DMS114 treated with DMSO at 0.1 percent for 48 hours (cell line): ENCODE results near the gene RUNX2.

Experiments
- DNase-seq: peaks from one replicate; lab custom pipeline; 2025; ENCODE audit not compliant: unreplicated experiment; lab: John Stamatoyannopoulos, UW

RUNX2 gene

GRCh38 chr6:45479834-45480751 lies 152.0 kb downstream of the RUNX2 start:
- DNase-seq = no peak

GRCh38 chr6:45480752-45481415 lies 152.8 kb downstream of the RUNX2 start:
- no peak for DNase-seq

DNA sequence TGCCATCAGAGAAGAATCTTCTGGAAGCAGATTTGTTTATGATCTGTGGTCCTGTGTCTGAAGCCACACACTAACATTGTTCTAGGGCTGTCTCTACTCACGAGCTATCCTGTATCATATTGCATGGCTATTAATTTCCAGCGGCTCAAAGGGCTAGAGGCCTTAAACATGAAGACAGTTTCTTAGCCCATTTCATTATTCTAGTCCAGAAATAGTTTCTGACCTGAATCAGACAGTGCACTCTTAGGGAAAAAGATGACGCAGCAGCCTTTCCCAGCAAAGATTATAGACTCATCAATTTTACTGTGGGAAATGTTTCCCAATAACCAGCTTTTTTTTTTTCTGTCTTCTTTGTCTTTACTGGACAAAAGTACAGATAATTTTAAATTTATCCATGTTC lies 154.9 kb downstream of the RUNX2 start:
- DNase-seq = no peak

GRCh38 chr6:45483501-45483900 lies 155.4 kb downstream of the RUNX2 start:
- no peak for DNase-seq

DNA sequence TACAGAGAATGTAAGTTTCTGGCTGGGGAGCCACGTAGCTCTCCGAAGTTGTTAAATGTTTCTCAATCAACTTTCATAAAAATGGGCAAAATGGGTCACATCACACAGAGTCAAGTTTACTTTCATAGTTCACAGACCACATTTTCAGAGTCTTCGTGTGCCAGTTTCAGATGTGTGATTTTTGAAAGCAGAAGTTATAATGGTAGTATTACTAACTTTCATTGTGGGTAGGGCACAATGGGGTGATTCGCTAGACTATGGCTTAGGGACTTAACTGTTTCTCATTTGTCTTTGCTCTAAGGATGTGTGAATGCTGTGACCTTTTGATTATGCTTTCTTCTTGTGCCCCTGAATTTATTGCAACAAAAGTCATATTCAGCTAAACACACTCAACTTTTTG lies 158.6 kb downstream of the RUNX2 start:
- no peak for DNase-seq

DNA sequence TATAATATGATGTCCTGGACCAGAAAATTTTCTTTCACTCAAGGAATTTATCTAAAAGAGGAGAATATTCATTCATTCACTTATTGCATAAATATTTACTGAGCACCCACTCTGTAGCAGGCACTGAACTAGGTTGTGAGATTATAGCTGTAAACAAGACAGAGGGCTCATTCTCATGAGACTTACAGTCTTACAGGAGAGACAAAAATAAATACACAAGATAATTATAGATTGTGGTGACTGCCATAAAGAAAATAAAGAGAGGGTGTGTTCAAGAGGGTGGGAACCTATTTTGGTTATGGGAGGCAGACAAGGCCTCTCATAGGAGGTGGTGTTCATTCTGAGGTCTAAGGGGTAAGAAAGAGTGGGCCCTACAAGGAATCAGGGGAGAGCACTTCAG lies 159.5 kb downstream of the RUNX2 start:
- DNase-seq = no peak

DNA sequence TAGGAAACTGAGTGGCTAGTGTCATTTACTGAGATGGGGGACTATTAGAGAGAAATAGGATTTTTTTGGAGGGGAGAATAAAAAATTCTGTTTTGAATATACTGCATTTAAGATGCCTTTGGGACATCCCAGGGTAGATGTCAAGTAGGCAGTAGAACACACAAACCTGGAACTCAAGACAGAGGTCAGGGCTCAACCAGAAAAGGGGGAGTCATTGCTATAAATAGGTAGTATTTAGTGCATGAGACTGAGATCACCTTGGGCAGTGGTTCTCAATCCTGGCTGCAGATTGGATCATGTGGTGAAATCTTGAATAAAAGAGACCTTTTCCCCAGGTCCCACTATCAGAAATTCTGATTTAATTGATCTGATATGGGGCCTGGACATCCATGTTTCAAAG lies 160.1 kb downstream of the RUNX2 start:
- DNase-seq = no peak

DNA sequence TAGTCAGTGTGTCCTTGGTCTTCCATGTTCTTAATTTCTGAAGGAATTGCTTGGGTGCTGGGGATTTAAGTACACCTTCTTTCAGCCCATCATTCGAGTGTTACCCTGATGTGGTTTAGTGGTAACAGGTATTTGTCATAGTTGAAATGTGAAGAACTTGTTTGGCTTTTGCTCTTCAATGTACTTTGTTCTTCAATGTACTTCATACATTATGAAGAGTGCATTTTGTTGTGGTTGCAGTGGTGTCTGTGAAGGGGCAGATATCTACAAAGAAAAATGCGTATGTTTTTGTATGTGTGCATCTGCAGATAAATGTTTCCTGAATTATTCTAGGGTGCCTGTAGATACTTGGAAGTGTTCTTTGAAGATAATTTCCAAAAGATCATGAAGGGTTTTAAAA lies 160.8 kb downstream of the RUNX2 start:
- no peak for DNase-seq

DNA sequence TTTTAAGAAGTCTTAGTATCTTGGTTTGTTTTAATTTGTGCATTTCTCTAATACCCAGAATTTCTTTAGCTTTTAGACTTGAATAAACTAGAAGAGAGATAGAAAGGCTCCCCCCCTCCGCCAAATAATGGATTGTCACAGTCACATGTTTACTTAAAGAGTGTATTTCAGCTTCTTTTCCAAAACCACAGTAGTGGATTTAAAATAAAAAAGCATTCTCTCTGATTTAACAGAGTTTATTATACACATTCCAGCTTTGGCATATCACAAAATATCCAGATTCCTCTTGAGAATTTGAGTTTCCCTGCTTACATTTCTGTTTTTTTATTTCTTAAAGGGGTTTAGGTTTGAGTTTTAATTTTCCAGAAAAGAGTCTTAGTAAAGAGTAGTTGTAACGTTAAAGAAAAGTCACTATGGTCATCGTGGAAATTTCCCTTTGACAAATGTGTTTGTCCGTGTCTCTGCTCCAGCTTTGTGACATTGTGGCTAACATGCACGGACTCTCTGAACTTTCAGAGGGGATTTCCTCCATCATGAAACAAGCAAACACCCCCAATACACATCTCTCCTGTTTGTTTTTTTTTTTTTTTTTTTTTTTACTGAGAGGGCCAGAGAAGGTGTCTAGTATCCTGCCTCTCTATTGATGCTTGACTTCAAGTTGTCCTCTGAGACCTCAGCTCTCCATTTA lies 163.1 kb downstream of the RUNX2 start:
- DNase-seq = no peak

DNA sequence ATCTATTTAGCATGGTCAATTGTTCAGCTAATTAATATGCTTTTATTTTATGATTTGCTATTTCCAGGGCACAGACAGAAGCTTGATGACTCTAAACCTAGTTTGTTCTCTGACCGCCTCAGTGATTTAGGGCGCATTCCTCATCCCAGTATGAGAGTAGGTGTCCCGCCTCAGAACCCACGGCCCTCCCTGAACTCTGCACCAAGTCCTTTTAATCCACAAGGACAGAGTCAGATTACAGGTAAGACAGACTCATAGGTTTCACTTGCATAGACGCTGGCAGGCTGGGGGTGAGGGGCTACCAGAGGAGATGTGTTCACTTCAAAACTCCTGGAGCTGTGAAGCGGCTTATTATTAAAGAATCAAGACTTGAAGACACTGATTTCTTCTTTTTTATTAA lies 163.7 kb downstream of the RUNX2 start:
- no peak for DNase-seq

GRCh38 chr6:45493761-45494160 lies 165.6 kb downstream of the RUNX2 start:
- no peak for DNase-seq

- DNase-seq = no peak
These were observed 166.4 kb downstream of the RUNX2 start for GRCh38 chr6:45494416-45495135.

GRCh38 chr6:45495429-45496084 lies 167.4 kb downstream of the RUNX2 start:
- no peak for DNase-seq

DNA sequence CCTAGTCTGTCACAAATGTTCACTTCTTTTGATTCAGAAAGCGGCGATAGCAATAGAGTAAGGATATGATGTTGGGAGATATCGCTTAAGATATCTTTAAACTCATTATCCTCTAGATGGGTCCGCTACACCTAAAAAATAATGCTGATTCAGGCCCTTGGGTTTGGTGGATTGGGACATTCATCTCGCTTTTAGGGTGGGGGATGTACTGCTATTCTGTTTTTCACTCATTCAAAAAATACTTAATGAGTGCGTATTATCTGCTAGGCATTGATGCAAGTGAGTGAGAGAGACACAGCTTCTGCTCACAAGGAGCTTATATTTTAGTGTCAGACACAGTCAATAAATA lies 167.9 kb downstream of the RUNX2 start:
- DNase-seq = no peak

- no peak for DNase-seq
These were observed 170.5 kb downstream of the RUNX2 start for GRCh38 chr6:45498591-45498990.

- DNase-seq = no peak
These were observed 173.0 kb downstream of the RUNX2 start for GRCh38 chr6:45500924-45501816.

DNA sequence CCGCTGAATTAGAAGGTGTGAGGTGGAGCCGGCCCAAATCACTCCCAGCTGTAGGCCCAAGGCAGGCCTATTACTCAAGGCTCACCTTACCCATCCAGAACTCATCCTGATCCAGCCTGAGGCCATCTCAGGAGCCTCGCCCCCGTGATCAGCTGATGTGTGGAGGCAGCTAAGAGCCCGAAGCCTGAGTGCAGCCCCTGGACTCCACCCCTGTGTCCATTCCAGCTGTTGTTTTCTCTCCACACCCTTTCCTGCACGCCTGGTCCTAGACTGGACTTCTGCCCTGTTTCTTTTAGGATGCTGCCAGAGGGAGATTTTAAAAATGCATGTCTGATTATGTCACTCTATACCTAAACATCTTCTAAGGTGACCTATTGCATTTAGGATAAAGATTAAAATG lies 174.3 kb downstream of the RUNX2 start:
- DNase-seq = no peak

GRCh38 chr6:45504947-45505346 lies 176.8 kb downstream of the RUNX2 start:
- no peak for DNase-seq

- no peak for DNase-seq
These were observed 177.3 kb downstream of the RUNX2 start for GRCh38 chr6:45505470-45505869.

GRCh38 chr6:45507186-45507585 lies 179.1 kb downstream of the RUNX2 start:
- no peak for DNase-seq
